Thoracic aorta (tissue), 2 donors: ENCODE results near the gene PLCB1. TPM values are rescaled to one million over a fixed set of nuclear protein-coding genes. Genes with fewer than 3 reads are reported as not detected.

ENCODE experiments used
- ATAC-seq: fragments of 150-250 bp; one replicate; pipeline ENCODE4 v1.8.0; 2017; ENCODE audit warnings: low read depth; ENCODE audit not compliant: insufficient number of reproducible peaks, low FRiP score
- DNase-seq: peaks from one replicate; pipeline ENCODE4 v3.0.0-alpha.2; 2020; ENCODE audit warnings: low spot score
- H3K27ac ChIP-seq, 2 donors: fragments of 200-600 bp; sonication (generic); 1 replicate in 1 of 2; 2 replicates in 1 of 2; pipeline ENCODE4 v1.5.1; 2016; ENCODE audit warnings: mild to moderate bottlenecking in 2 of 2, moderate library complexity in 2 of 2
- H3K27me3 ChIP-seq: fragments of 200-600 bp; sonication (generic); replicated peaks from 2 replicates; pipeline ENCODE4 v1.6.0; 2016; ENCODE audit warnings: mild to moderate bottlenecking; ENCODE audit not compliant: insufficient read depth
- H3K36me3 ChIP-seq: fragments of 200-600 bp; sonication (generic); one replicate; pipeline ENCODE4 v1.5.1; 2016
- H3K4me1 ChIP-seq, 2 donors: fragments of 200-600 bp; sonication (generic); 1 replicate in 1 of 2; 2 replicates in 1 of 2; pipeline versions ENCODE4 v1.5.1 to v1.6.0; 2016; ENCODE audit warnings: low read depth in 2 of 2, mild to moderate bottlenecking in 1 of 2; ENCODE audit not compliant: control insufficient read depth in 1 of 2
- H3K4me3 ChIP-seq: fragments of 200-600 bp; sonication (generic); 2 replicates; pipeline ENCODE4 v1.5.1; 2016; ENCODE audit warnings: mild to moderate bottlenecking
- H3K9me3 ChIP-seq: fragments of 200-600 bp; sonication (generic); 2 replicates; pipeline ENCODE4 v1.5.1; 2016
- CTCF ChIP-seq: fragments of 200-600 bp; sonication (generic); IDR thresholded peaks from one replicate; pipeline ENCODE4 v1.5.1; 2019; ENCODE audit warnings: antibody characterized with exemption
- total RNA-seq, 2 donors: library from RNA; depleted of rRNA; stranded (reverse); fragments of >200 nt; gene quantifications; one replicate each; pipeline versions ENCODE4 v1.1.0 to v1.2.3, GENCODE V29; 2016

Gene PLCB1
- total RNA-seq, 2 donors from 2014 or later: 10.8 to 16.3 TPM

GRCh38 chr20:8562356-8562755 is 430.3 kb downstream of the PLCB1 start:
- Histone ChIP-seq H3K9me3 (no peaks in the 10 kb centered on the region), H3K4me3 (no peak overlapping the region), H3K4me1 (no peaks in the 10 kb centered on the region), H3K36me3 (no peaks in the 10 kb centered on the region), H3K27ac (no peak overlapping the region), H3K27me3 (no peaks in the 10 kb centered on the region)
- DNase-seq (no peak), ATAC-seq (no peak)
- no peak for TF ChIP-seq CTCF

- Histone ChIP-seq H3K36me3 (no peaks in the 10 kb centered on the region), H3K9me3 (no peaks in the 10 kb centered on the region), H3K4me3 (no peak overlapping the region), H3K27ac (no peak overlapping the region), H3K4me1 (no peaks in the 10 kb centered on the region), H3K27me3 (no peaks in the 10 kb centered on the region)
- ATAC-seq (no peak), DNase-seq (no peak)
- no peak for TF ChIP-seq CTCF
These were observed 436.0 kb downstream of the PLCB1 start for GRCh38 chr20:8568075-8568474.

GRCh38 chr20:8569766-8570165 is 437.7 kb downstream of the PLCB1 start:
- Histone ChIP-seq H3K4me3 (no peak overlapping the region), H3K4me1 (no peaks in the 10 kb centered on the region), H3K9me3 (no peaks in the 10 kb centered on the region), H3K27ac (no peak overlapping the region), H3K36me3 (no peaks in the 10 kb centered on the region), H3K27me3 (no peaks in the 10 kb centered on the region)
- DNase-seq: no peak
- TF ChIP-seq CTCF: no peak
- ATAC-seq: no peak

- H3K9me3 ChIP-seq: no peaks in the 10 kb centered on the region
- no peaks in the 10 kb centered on the region for H3K4me1 ChIP-seq
- ATAC-seq (no peak), DNase-seq (no peak)
- no peaks in the 10 kb centered on the region for H3K36me3 ChIP-seq
- no peak for TF ChIP-seq CTCF
- H3K27ac ChIP-seq: no peak overlapping the region
- H3K4me3 ChIP-seq: no peak overlapping the region
- no peaks in the 10 kb centered on the region for H3K27me3 ChIP-seq
These were observed 439.5 kb downstream of the PLCB1 start for GRCh38 chr20:8571611-8572010.

GRCh38 chr20:8573686-8574085 is 441.6 kb downstream of the PLCB1 start:
- DNase-seq (no peak), ATAC-seq (no peak)
- Histone ChIP-seq H3K27me3 (no peaks in the 10 kb centered on the region), H3K27ac (no peak overlapping the region), H3K4me1 (no peaks in the 10 kb centered on the region), H3K4me3 (no peak overlapping the region), H3K36me3 (no peaks in the 10 kb centered on the region), H3K9me3 (no peaks in the 10 kb centered on the region)
- TF ChIP-seq CTCF: no peak
